ENCODE results near the gene VPS18.

The VPS18 gene

GRCh38 chr15:40901053-40901443 lies 6.8 kb downstream of the VPS18 start:
- Histone ChIP-seq H4K20me1 (ENCODE audit: low read depth, low read length) (no peaks in the 10 kb centered on the region), H2AFZ (ENCODE audit: low read depth, low read length, severe bottlenecking) (no peak overlapping the region), H3K36me3 (ENCODE audit: low read length) (no peaks in the 10 kb centered on the region), H3K4me3 (ENCODE audit: insufficient read depth, low read length, poor library complexity, severe bottlenecking) (no peak overlapping the region), H3K4me2 (ENCODE audit: low read depth, low read length, poor library complexity, severe bottlenecking) (no peak overlapping the region), H3K79me2 (ENCODE audit: insufficient read depth, low read length) (no peaks in the 10 kb centered on the region), H3K9me2 (replicated peaks; ENCODE audit: insufficient read depth, low read length) (no peaks in the 10 kb centered on the region), H3K27me3 (ENCODE audit: low read length) (no peaks in the 10 kb centered on the region), H3K9me3 (ENCODE audit: insufficient read depth, low read length) (no peaks in the 10 kb centered on the region), H3F3A (ENCODE audit: insufficient read depth) (no peaks in the 10 kb centered on the region), H3K27ac (ENCODE audit: low read depth, low read length) (no peak overlapping the region), H3K9ac (ENCODE audit: low read length) (no peak overlapping the region)
- no peak for TF ChIP-seq EZH2phosphoT487 (conservative IDR thresholded peaks at IDR 0.05; ENCODE audit: low read length)
- TF ChIP-seq, protein P1, sequence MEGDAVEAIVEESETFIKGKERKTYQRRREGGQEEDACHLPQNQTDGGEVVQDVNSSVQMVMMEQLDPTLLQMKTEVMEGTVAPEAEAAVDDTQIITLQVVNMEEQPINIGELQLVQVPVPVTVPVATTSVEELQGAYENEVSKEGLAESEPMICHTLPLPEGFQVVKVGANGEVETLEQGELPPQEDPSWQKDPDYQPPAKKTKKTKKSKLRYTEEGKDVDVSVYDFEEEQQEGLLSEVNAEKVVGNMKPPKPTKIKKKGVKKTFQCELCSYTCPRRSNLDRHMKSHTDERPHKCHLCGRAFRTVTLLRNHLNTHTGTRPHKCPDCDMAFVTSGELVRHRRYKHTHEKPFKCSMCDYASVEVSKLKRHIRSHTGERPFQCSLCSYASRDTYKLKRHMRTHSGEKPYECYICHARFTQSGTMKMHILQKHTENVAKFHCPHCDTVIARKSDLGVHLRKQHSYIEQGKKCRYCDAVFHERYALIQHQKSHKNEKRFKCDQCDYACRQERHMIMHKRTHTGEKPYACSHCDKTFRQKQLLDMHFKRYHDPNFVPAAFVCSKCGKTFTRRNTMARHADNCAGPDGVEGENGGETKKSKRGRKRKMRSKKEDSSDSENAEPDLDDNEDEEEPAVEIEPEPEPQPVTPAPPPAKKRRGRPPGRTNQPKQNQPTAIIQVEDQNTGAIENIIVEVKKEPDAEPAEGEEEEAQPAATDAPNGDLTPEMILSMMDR (IDR thresholded peaks at IDR 0.05; ENCODE audit: insufficient read depth, low read length, poor library complexity, severe bottlenecking), result no peak

DNA sequence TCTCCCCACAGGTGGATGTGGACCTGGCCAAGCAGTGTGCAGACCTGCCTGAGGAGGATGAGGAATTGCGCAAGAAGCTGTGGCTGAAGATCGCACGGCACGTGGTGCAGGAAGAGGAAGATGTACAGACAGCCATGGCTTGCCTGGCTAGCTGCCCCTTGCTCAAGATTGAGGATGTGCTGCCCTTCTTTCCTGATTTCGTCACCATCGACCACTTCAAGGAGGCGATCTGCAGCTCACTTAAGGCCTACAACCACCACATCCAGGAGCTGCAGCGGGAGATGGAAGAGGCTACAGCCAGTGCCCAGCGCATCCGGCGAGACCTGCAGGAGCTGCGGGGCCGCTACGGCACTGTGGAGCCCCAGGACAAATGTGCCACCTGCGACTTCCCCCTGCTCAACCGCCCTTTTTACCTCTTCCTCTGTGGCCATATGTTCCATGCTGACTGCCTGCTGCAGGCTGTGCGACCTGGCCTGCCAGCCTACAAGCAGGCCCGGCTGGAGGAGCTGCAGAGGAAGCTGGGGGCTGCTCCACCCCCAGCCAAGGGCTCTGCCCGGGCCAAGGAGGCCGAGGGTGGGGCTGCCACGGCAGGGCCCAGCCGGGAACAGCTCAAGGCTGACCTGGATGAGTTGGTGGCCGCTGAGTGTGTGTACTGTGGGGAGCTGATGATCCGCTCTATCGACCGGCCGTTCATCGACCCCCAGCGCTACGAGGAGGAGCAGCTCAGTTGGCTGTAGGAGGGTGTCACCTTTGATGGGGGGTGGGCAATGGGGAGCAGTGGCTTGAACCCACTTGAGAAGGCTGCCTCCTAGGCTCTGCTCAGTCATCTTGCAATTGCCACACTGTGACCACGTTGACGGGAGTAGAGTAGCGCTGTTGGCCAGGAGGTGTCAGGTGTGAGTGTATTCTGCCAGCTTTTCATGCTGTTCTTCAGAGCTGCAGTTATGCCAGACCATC lies 8.6 kb downstream of the VPS18 start:
- H3K27ac ChIP-seq (ENCODE audit: low read depth, low read length), result no peak overlapping the region
- no peaks in the 10 kb centered on the region for H3K27me3 ChIP-seq (ENCODE audit: low read length)
- no peak overlapping the region for H3K9ac ChIP-seq (ENCODE audit: low read length)
- no peak overlapping the region for H3K4me3 ChIP-seq (ENCODE audit: insufficient read depth, low read length, poor library complexity, severe bottlenecking)
- H3K9me3 ChIP-seq (ENCODE audit: insufficient read depth, low read length), result no peaks in the 10 kb centered on the region
- H3K9me2 ChIP-seq (replicated peaks; ENCODE audit: insufficient read depth, low read length), result no peaks in the 10 kb centered on the region
- no peaks in the 10 kb centered on the region for H3K79me2 ChIP-seq (ENCODE audit: insufficient read depth, low read length)
- TF ChIP-seq, protein P1 (IDR thresholded peaks at IDR 0.05; ENCODE audit: insufficient read depth, low read length, poor library complexity, severe bottlenecking), result no peak
- TF ChIP-seq EZH2phosphoT487 (conservative IDR thresholded peaks at IDR 0.05; ENCODE audit: low read length), result no peak
- H3K4me2 ChIP-seq (ENCODE audit: low read depth, low read length, poor library complexity, severe bottlenecking), result no peak overlapping the region
- no peaks in the 10 kb centered on the region for H4K20me1 ChIP-seq (ENCODE audit: low read depth, low read length)
- no peak overlapping the region for H2AFZ ChIP-seq (ENCODE audit: low read depth, low read length, severe bottlenecking)
- no peaks in the 10 kb centered on the region for H3K36me3 ChIP-seq (ENCODE audit: low read length)
- no peaks in the 10 kb centered on the region for H3F3A ChIP-seq (ENCODE audit: insufficient read depth)

DNA sequence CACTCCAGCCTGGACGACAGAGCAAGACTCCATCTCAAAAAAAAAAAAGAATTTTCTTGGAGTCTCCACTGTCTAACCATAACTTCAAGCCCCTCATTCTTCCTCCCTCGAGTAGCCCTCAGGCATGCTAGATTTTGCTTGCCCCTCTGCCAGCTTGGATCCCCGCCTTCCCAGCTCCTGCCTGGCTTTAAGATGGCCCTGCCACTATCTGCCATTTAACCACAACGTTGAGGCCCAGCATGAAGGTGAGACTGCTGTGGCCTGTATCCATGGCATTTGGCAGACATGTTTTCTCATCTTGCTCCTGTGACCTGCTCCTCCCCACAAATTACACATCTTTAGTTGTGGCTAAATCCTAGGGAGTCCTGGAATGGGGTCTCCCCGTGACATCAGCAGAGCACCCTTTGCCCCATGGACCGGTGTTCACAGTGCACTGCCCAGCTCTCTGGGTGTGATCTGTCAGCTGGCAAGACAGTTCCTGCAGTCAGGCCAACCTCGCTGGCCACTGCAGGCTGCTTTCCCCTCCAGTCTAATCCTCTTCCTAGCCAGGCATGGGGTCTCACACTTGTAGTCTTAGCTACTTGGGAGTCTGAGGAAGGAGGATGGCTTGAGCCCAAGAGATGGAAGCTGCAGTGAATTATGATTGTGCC lies 10.4 kb downstream of the VPS18 start:
- H3K27ac ChIP-seq (ENCODE audit: low read depth, low read length), result no peak overlapping the region
- H3K79me2 ChIP-seq (ENCODE audit: insufficient read depth, low read length), result no peaks in the 10 kb centered on the region
- no peak overlapping the region for H3K4me2 ChIP-seq (ENCODE audit: low read depth, low read length, poor library complexity, severe bottlenecking)
- no peaks in the 10 kb centered on the region for H3F3A ChIP-seq (ENCODE audit: insufficient read depth)
- H3K9me3 ChIP-seq (ENCODE audit: insufficient read depth, low read length), result no peaks in the 10 kb centered on the region
- H2AFZ ChIP-seq (ENCODE audit: low read depth, low read length, severe bottlenecking), result no peak overlapping the region
- no peak overlapping the region for H3K9ac ChIP-seq (ENCODE audit: low read length)
- no peak for TF ChIP-seq EZH2phosphoT487 (conservative IDR thresholded peaks at IDR 0.05; ENCODE audit: low read length)
- TF ChIP-seq, protein P1 (IDR thresholded peaks at IDR 0.05; ENCODE audit: insufficient read depth, low read length, poor library complexity, severe bottlenecking), result no peak
- H3K9me2 ChIP-seq (replicated peaks; ENCODE audit: insufficient read depth, low read length), result no peaks in the 10 kb centered on the region
- H3K36me3 ChIP-seq (ENCODE audit: low read length), result no peaks in the 10 kb centered on the region
- H3K4me3 ChIP-seq (ENCODE audit: insufficient read depth, low read length, poor library complexity, severe bottlenecking), result no peak overlapping the region
- no peaks in the 10 kb centered on the region for H3K27me3 ChIP-seq (ENCODE audit: low read length)
- H4K20me1 ChIP-seq (ENCODE audit: low read depth, low read length), result no peaks in the 10 kb centered on the region
